Kidney tubule cell (primary cell): ENCODE results near the gene ELMOD2.

Experiments used
- DNase-seq: peaks from one replicate; pipeline ENCODE4 v3.0.0-alpha.2; 2018; ENCODE audit warnings: low spot score

ELMOD2 gene

DNA sequence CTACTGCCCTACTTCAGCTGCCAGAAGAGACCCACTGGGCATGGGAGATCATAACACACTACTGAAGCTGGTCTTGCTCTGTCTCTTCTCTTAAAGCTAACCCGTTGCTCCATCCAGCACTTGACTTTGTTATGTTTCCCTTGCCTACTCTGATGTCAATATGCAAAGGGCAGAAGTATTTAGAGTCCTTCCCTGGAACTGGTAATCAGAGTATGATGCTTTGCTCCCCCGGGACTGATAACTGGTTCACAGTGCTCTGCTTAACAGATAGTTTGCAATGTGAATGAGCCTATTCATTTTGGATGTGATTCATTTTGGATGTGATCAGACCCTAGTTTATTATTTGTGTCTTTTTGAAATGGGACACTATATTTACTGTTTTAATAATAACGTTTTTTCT lies 57.1 kb downstream of the ELMOD2 start:
- no peak for DNase-seq

GRCh38 chr4:140584439-140584838 lies 60.5 kb downstream of the ELMOD2 start:
- DNase-seq: no peak

- peak; percentile 63 for DNase-seq
These were observed 71.1 kb downstream of the ELMOD2 start for GRCh38 chr4:140595065-140595464.

DNA sequence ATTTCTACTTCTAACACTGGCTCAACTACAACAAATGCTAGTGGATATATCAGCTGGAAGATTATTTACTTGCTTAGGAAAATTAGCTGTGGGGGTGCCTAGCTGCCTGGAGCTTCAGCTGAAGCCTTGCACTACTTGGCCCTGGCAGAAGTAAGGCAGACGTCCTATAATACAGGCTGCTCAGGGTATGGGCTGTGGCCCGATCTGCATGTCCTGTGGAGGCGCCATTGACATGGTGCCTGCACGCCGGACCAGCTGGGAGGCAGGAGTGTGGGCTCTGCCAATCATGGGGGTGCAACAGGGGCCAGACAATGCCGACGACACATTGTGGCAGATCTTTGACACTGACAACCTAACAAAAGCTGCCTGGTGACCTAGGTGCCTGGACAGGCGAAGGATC lies 76.4 kb downstream of the ELMOD2 start:
- DNase-seq: no peak

DNA sequence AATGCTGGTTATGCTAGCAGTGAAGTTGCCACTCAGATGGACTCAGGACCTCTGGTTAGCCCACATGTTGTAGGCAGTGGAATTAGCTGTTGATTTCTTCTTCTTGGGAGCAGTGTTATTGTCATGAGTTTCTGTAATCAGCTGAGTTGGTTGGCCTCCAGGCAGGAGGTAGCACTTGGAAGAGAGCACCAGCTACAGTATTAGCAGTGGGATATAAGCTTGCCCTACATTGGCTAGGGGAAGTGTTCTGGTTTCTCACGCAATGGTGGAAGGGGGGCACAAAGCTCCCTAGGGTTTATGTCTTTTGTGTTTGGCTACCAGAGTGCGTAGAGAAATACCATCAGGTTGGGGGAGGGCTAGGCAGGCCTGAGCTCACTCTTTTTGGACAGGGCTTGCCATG lies 78.7 kb downstream of the ELMOD2 start:
- DNase-seq: no peak

- no peak for DNase-seq
These were observed 79.3 kb downstream of the ELMOD2 start for GRCh38 chr4:140603286-140603685.
